Cerebellar nuclear complex (tissue), 1 donor: ENCODE results near the gene IGSF21.
A peak's percentile ranks its signal among the peaks of the same experiment; 100 is the strongest.

Experiments
- DNase-seq, 2 experiments: peaks; one replicate each; lab custom pipeline; 2025; lab: John Stamatoyannopoulos, UW

IGSF21 gene

DNA sequence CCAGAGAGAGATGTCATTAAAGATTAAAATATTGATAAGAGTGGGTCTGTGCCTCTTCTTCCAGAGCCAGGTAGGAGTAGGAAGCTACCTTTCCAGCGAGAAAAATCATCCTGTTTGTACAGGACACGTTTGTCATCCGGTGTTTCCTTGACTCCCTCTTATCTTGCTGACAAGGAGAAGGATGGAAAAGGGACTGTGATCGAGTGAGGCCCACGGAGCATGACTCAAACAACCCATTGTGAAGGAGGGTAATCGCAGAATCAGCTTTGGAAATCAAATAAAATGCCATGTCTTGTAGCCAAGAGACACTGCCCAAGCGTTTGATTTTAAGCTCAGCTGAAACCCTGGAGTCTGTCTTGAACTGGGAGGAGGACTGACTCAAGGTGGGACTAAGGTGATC is 97.7 kb downstream of the IGSF21 start:
- no peak for DNase-seq

DNA sequence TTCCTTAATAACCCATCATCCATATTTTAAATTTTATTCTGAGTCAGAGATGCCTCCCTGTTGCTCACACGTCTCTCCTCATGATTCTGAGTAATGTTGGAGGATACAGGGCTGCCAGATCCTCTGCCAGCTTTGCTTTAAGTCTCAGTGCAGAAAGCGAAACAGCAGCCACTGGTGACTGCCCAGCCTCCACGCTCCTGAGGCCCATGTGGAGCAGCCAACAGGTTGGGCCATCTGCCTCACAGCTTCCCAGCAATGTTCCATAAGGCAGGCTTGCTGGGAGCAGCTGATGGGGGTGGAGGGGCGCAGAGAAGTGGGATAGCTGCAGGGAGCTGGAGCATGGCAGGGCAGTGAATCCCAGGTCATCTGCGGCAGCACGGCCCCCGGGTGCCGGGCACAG is 104.2 kb downstream of the IGSF21 start:
- DNase-seq = peak in 1 of 2 experiments; percentile 72

DNA sequence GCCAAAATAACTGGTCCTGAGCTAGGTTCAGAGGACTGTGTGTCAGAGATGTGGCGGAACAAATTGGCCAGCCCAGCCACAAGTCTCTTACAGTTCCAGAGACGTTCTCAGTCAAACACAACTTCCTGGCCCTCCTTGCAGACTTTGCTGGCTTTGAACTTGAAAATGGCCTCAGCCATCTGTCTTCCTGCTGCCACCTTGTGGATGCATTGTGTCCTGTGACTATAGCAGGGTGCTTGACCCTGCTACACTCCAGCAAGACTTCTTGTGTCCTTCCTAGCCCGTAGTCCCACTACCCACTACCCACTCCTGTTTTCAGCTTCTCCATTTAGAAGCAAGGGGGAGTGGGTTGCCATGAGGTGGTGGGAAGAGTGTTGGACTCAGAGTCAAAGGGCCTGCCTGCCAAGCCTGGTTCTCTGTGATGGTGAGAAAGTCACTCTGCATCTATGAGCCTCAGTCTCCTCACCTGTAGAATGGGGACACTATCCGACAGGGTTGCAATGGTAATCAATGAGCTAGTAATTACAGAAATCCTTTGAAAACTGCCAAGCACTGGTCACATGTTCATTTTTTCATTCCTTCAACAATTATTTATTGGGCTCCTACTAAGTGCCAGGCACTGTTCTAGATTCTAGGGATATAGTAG is 109.9 kb downstream of the IGSF21 start:
- no peak for DNase-seq

DNA sequence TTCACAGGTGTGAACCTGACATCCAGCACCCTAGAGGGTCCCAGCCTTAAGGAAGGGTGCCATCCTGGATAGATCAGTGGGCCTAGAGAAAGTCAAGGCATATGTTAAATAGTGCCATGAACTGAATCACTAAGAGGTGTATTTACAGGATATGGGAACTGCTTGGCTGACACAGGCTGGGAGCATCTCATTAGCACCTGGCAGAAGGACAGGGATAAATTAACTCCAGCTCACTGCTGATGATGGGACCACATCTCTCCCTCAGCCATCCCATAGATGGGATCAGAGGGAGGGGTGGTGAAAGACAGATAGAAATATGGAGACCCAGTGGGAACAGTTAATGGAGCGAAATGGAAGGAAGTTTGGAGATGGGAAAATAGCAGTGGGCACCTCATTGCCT is 122.0 kb downstream of the IGSF21 start:
- DNase-seq = no peak

DNA sequence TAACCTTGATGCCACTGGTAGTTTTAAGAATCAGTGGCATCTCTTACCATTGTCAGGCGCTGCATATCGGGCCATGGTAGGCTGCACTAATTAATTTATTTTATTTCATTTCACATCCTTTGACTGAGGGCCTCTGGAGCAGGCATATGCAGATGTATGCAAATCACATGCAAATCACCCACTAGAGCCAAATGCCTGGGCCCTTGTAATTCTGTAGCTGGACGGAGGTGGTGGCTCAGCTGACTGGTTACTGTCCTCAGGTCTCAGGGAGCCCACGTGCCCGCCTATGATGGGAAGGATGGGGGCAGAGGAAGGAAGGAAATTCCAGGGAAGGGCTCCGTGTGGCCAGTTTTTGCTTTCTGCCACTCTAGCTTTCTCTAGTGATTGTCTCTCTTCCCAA is 122.7 kb downstream of the IGSF21 start:
- no peak for DNase-seq

DNA sequence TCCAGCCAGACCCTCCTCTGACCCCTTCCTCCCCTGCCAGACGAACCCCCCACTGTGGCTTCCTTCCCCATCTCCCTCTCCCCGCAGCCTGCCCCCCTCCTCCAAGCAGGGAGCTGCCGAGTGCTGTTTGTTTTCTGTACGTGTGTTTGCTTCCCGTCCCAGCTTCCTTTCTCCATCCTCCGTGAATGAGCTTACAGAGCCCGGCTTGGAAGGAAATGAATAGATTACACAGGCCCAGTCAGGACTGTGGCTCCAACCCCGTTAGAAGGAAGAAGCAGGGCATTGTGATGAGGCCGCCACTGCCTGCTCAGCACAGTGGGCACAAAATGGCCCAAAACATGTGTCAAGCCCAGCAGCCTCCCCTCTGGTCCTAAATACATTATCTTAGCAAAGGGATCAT is 123.2 kb downstream of the IGSF21 start:
- no peak for DNase-seq

DNA sequence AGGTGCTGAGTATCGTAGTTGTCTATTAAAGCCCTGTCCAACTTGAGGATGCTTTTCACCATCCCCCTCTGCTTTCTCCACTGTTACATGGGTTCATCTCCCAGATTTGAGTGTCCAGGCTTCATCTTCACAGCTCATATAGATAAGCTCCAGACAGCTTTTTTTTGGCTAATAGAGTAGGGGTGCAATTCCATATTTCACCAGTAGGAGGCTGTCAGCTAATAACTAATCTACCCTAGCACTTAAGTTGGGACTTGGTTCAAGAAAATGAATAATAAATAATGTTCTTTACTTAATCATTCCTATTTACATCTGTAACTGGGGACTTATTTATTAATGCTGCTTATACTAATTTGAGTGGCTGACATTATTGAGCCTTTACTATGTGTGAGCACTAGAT is 124.5 kb downstream of the IGSF21 start:
- DNase-seq = no peak

DNA sequence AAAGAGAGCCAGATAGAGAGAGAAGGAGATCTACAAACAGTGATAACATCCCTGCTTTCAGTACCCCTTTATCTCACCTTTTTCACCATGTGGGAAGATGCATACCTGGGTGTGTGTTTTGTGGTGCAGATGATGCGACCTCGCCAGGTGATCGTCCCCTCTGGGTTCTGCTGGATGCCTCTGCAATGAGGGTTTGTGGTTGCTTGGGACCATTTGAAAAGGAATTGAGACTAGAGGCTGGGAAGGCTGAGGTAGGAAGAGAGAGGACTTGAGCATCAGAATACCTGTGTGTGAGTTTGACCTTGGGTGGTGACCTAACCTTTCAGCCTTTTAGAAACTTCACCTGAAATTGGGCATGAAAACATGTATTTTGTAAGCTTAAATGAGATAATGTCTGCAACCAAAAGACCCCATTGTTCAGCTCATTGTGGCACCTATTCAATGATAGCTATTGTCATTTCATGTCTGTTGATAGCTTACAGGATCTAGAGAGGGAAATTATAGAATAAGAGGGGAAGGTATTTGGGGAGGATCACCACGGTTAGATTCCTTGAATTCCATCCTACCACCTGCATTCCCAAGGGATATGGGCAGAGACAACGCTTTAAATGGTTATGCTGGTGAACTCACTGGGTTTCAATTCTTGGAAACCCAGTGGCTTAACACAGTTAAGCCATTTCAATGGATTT is 125.7 kb downstream of the IGSF21 start:
- no peak for DNase-seq

DNA sequence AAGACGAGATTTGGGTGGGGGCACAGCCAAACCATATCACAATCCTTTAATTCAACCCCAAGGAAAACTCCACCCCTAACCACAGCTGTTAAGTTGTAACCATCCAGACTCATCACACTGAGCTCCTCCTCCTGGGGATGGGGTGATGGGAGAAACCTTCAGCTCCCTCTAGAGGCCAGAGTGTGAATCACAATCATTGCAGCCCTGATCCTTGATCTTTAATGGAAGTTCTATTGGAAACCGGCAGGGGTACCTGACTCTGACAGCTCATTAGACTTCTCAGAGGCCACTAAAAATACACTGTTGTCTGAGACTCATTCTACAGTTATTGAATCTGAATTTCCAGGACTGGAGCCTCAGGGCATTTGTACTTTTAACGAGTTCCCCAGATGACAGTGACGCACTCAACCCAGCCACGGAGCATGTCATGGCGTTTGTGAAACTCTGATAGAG is 127.2 kb downstream of the IGSF21 start:
- DNase-seq = no peak

DNA sequence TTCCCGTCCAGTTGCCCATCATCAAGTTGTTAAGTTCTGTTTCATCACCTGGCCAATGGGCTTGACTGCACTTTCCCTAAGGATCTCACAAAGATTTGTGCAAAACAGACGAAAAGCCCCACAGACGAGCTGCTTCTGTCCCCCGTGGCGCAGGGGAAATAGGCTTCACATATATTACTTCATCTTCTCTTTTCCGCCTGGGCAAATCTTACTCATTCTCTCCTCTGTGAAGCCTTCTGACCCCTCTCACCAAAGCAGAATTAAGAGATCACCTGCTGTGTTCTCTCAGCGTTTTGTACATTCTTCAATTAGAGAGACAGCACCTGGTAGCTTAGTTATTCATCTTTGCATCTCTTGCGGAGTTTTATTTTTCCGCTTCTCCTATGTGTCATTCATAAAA is 129.8 kb downstream of the IGSF21 start:
- DNase-seq = no peak

DNA sequence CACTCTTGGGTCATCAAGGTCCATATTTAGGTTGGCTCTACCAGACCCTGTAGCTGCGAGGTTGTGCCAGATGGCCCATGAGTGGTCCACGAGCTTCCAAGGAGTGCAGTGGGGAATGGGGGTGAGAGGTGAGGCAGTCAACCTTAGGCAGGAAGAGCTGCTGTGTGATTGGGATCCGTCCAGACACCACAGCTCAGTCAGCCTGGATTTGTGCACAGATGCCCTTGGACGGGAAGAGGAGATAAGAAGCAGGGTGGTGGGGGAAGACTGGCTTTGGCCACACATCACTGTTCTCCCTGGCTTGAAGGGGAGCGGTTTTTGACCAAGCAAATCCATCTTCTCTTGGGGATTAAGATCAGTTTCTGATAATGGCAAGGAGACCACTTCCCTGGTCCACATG is 130.6 kb downstream of the IGSF21 start:
- no peak for DNase-seq

DNA sequence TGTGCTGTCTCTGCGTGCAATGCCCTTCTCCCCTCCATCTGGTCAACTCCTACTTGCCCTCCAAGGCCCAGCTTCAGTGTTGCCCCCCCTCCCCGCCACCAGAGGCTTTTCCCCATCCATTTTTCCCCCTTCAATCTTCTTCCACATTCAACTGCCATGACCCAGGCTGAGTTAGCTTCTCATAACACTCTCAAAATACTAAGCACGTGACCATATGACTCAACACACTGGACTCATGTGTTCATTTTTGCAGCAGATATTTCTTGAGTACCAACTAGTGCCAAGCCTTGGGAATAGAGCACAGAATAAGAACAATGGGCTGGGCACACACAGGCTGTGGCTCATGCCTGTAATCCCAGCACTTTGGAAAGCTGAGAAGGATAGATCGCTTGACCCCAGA is 132.1 kb downstream of the IGSF21 start:
- no peak for DNase-seq

DNA sequence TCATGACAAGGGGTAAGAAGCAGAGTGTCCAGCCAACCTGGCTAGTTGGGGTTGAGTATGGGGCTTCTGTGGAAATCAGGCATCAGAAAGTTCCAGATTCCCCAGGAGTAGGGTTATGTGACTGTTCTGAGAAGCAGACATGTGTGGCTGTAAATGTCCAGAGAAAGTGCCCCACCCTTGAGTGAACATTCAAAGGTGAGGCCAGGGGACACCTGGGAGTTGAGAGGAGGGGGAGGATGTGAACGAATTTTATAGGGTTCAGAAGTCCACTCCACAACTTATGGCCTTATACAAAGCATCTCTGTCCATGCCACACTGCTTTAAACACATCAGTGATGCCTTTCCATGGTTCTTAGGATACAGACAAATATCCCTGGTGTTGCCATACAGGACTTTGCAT is 133.3 kb downstream of the IGSF21 start:
- DNase-seq = no peak

DNA sequence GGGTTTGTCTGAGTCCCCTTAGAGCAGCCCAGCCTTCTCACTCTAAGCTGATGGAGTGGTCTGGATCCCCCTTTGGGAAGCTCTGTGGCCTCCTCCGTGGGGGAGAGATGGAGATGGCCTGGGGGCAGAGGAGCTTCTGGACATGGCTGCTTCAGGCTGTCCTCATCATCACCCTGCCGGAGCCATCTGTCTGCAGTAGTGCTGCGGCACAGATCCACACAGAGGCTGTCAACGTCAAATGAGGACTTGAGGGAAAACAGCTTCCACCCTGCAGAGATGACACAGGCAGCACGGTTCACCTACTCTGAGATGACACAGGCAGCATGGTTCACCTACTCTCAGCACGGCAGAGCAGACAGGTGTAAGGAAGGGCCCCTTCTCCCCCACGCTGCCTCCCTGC is 134.3 kb downstream of the IGSF21 start:
- DNase-seq = no peak

DNA sequence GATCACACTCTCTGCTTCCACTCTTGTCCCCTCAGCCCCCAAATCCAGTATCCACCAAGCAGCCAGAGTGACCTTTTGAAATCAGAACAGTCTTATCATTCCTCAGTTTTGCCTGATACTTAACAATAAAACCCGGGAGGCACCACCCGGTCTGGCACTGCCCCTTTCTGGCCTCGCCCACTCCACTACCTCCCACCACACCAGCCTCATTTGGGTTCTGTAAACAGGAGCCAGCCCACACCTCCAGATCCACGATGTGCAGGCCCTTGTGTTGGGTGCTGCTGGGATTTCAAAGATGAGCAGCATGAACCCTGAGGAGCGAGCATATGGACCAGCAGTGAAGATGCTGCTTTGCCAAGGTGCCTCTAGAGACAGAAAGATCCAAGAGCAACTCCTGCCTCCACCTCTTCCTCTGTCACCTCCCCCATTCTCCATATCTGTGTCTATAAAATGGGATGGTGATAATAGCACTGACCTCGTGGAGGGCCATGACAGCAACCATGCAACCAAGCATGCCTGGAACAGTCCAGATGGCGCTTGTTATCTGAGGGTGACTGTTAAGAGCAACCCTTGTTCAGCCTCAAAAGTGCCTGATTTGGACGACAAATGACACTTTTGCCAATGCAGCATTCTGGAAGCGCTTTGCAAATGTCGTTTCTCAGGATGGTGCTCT is 136.0 kb downstream of the IGSF21 start:
- DNase-seq = no peak

DNA sequence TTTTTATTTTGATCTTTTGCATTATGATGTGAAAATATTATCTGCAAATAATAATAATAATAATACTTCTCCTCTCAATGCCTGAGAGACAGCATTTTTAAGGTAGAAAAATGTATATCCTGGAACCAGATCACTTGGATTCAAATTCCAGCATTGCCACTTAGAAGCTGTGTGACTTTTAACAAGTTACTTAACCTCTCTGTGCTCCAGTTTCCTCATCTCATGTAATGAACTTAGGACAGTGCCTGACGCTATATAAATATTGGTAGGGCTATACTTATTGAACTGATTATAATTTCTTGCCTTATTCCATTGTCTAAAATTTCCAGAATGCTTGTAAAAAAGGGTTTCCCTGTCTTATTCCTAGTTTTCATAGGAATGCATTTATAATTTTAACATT is 137.2 kb downstream of the IGSF21 start:
- DNase-seq = no peak

DNA sequence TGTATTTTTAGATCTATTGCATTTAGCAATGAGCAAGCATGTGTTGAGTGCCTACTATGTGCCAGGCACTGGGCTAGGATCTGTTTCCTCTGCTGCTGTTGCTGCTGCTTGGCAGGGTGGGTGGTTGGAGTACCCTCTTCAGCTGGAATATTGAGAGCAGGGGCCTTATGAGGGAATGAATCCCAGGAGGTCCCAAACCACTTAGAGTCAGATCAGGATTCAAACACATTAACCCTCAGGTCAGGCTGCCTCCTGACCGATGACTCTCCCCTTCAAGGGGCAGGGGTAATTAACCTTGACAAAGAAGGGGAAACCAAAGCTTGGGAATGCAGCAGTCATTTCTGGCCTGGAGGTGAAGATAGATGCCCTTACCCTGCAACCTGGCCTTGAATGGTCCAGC is 138.0 kb downstream of the IGSF21 start:
- DNase-seq = no peak

DNA sequence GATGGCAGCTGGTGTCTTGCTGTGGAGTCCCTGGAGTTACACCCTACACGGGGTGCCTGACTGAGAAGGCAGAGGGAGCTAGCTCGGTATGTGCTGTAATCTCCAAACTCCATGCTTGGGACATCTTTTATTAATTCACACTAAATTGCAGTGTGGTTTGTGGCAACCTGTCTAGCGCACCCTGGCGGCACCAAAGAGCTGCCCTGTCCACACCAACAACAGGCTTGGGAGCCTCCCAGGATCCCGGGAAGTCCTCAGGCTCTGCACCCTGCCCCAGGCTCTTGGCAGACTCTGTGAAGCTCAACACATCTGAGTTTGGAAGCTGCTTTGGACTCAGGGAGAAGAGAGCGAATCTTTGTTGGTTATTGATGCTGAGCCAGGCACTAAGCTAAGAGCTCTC is 138.9 kb downstream of the IGSF21 start:
- no peak for DNase-seq

DNA sequence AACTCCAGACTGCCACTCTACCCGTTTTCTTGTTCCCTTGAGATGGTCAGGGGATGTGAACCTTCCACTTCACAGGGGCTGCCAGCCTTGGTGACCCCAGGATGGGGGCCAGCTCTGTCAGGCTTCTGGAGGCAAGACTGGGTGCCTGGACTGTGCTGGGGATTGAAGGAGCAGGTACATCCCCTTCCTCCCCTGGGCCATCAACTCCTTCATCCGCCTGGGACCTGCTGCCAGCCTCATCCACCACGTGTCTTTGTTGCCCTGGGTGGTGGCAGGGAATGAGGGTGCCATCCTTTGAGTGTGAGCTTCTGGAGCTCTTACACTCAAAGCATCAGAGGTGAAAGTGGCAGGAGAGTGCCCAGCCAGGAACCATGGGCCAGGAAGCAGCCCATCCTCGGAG is 139.6 kb downstream of the IGSF21 start:
- no peak for DNase-seq

DNA sequence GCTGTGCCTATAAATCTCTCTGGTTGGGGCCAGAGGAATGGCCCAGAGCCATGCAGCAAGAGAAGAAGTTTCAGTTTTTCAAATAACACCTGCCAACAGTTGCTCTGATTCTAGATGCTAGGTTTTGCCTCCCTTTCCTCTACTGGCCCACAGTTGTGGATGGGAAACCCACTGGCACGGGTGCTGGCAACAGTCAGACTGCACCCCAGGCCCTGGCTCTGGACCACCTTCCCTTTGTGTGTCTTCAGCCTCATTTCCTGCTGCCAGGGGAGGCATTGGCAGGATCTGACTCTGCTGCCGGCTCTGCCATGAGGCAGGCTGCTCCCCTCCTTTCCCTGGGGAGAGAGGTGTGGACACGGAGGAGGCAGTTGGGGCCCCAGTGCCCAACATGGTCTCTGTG is 142.0 kb downstream of the IGSF21 start:
- peak in 1 of 2 experiments; percentile 66 for DNase-seq

DNA sequence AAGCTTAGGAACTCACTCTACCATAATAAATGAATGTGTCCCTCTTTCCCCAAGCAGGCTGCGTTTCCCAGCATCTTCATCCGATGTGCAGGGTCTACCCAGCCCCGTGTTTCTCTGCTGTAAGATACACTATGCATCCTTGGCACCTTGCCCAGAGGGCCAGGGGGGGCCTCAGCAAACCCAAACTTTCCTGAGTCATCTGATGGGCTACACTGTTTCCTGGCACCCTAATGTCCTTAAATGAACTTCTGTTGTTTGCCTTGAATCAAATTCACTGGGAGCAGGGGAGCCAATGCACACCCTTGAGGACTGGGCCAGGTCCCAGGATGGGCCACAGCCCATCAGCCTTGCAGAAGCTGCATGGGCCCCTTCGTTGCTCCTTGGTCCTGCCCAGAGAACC is 145.5 kb downstream of the IGSF21 start:
- no peak for DNase-seq

DNA sequence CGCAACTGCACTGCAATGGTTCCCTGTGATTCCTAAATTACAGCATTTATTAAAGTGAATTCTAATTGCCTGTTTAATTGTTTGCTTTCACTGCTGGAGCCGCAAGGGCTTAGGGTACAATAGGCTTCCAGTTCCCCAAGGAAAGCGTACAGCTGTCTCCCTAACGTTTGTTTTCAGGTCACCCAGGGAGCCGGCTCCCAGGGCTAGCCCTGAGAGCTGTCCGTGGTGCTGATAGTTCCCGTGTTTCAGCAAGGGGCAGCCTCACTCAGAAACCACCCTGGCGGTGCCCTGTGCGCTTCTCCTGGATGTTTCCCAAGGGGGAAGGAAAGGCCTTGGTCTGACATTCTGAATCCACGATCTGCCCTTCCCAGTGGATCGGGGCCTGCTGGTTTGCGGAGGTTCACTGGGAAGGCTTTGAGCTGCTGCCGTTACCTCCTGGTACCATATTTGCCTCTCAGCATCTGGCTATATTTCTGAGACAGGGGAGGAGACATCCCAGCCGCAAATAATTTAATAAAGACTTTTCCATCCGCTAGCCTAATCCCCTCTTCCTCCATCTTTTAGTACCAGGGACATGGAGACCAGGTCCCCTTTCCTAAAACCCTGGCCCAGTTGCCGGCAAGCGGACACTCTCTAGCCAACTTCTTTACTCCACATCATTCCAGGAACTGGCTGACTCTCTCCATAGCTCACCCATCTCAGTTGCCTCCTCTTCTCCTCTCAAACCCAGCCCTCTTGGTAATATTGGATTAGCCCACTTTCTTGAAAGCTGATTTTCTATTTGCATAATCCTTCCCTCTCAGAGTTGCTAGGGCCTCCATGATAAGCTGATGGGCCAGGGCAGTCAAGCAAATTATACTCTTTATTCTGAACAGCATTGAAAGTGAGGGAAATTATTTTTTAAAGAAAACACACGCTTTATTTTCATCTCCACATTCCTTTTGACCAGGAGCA is 149.0 kb downstream of the IGSF21 start:
- DNase-seq = no peak
